Common myeloid progenitor, CD34-positive (primary cell): ENCODE results near the gene ATP8B4.
"Not testable (repeated sequence)": the region's sequence is repeated elsewhere in the genome, so short reads cannot be mapped to it uniquely, and the experiment has no call there.

ENCODE experiments used
- CTCF ChIA-PET: fragments of 350-600 bp; sonication (Branson Sonifier 250); formaldehyde crosslinking; loops from one replicate; lab custom pipeline; 2021; ENCODE audit warnings: antibody characterized with exemption; lab: Charles Lee
- POLR2A ChIA-PET: fragments of 350-600 bp; sonication (Branson Sonifier 250); formaldehyde crosslinking; loops from one replicate; lab custom pipeline; 2021; ENCODE audit warnings: antibody characterized with exemption; lab: Charles Lee
- DNase-seq, 3 donors: peaks; one replicate each; pipeline versions ENCODE4 v3.0.0 to v3.0.0-alpha.2; 2013
- H3K27ac ChIP-seq, 2 experiments: 1 replicate in 1 of 2; 2 replicates in 1 of 2; pipeline ENCODE4 v1.7.0; 2013; ENCODE audit warnings: inconsistent platforms in 2 of 2, low read length in 2 of 2, mild to moderate bottlenecking in 2 of 2, low read depth in 1 of 2, moderate library complexity in 1 of 2; ENCODE audit not compliant: severe bottlenecking in 2 of 2, insufficient read depth in 1 of 2, poor library complexity in 1 of 2
- H3K27me3 ChIP-seq, 5 experiments: replicated peaks in 2 of 5; 1 replicate in 3 of 5; 2 replicates in 2 of 5; pipeline versions ENCODE4 v1.6.1 to v1.7.0; 2013; ENCODE audit warnings: low read length in 4 of 5, mild to moderate bottlenecking in 2 of 5, moderate library complexity in 2 of 5, inconsistent platforms in 1 of 5; ENCODE audit not compliant: insufficient read depth in 5 of 5, control insufficient read depth in 4 of 5
- H3K36me3 ChIP-seq, 4 experiments: 1 replicate in 2 of 4; 2 replicates in 2 of 4; pipeline versions ENCODE4 v1.6.1 to v1.7.0; 2013; ENCODE audit warnings: low read length in 3 of 4, control low read depth in 1 of 4, mild to moderate bottlenecking in 1 of 4; ENCODE audit not compliant: control insufficient read depth in 4 of 4, insufficient read depth in 4 of 4
- H3K4me1 ChIP-seq, 4 experiments: 1 replicate in 3 of 4; 2 replicates in 1 of 4; pipeline versions ENCODE4 v1.6.1 to v1.7.1; 2013; ENCODE audit warnings: low read length in 3 of 4, mild to moderate bottlenecking in 3 of 4, control low read depth in 1 of 4, inconsistent platforms in 1 of 4, moderate library complexity in 1 of 4; ENCODE audit not compliant: control insufficient read depth in 4 of 4, insufficient read depth in 4 of 4; ENCODE audit errors: control extremely low read depth in 1 of 4
- H3K4me3 ChIP-seq, 7 experiments: 1 replicate in 4 of 7; 2 replicates in 3 of 7; pipeline versions ENCODE4 v1.5.1 to v1.7.0; 2013; ENCODE audit warnings: mild to moderate bottlenecking in 7 of 7, low read length in 6 of 7, moderate library complexity in 6 of 7, inconsistent platforms in 2 of 7, low read depth in 2 of 7, control low read depth in 1 of 7; ENCODE audit not compliant: insufficient read depth in 4 of 7, control insufficient read depth in 1 of 7; ENCODE audit errors: extremely low read depth in 1 of 7
- H3K9me3 ChIP-seq, 5 experiments: 1 replicate in 4 of 5; 2 replicates in 1 of 5; pipeline versions ENCODE4 v1.6.1 to v1.7.1; 2013; ENCODE audit warnings: low read length in 4 of 5, mild to moderate bottlenecking in 2 of 5, inconsistent platforms in 1 of 5, low read depth in 1 of 5, moderate library complexity in 1 of 5; ENCODE audit not compliant: control insufficient read depth in 4 of 5, insufficient read depth in 2 of 5; ENCODE audit errors: control extremely low read depth in 1 of 5
- WGBS: methylation state at CpG from one replicate; pipeline ENCODE4 v1.1.5; 2013; ENCODE audit not compliant: insufficient coverage; 5-methylcytosine and 5-hydroxymethylcytosine counted together

The ATP8B4 gene

GRCh38 chr15:49964551-49964950, 154.5 kb downstream of the ATP8B4 start:
- ChIA-PET CTCF (no interaction called here), POLR2A (no interaction called here)
- DNase-seq: no peak
- Histone ChIP-seq H3K27ac (no peak overlapping the region), H3K4me1 (no peaks in the 10 kb centered on the region), H3K9me3 (peaks cover 0 to 23% (median 3%) of the 10 kb centered on the region in 5 experiments), H3K4me3 (no peak overlapping the region), H3K36me3 (peaks cover 11 to 92% (median 35%) of the 10 kb centered on the region in 4 experiments), H3K27me3 (no peaks in the 10 kb centered on the region)
- no CpG with 5 or more reads among the region's 1 CpG for WGBS

- Histone ChIP-seq H3K4me1 (no peaks in the 10 kb centered on the region), H3K27me3 (no peaks in the 10 kb centered on the region), H3K9me3 (peaks cover 0 to 25% (median 3%) of the 10 kb centered on the region in 5 experiments), H3K36me3 (peaks cover 12 to 92% (median 35%) of the 10 kb centered on the region in 4 experiments), H3K4me3 (no peak overlapping the region), H3K27ac (no peak overlapping the region)
- DNase-seq: no peak
- ChIA-PET POLR2A (no interaction called here), CTCF (no interaction called here)
Observed at GRCh38 chr15:49964061-49964460, 155.0 kb downstream of the ATP8B4 start.

- H3K4me3 ChIP-seq, H3K4me1 ChIP-seq, H3K27me3 ChIP-seq, POLR2A ChIA-PET, H3K27ac ChIP-seq, CTCF ChIA-PET, DNase-seq: not testable (repeated sequence)
- H3K36me3 ChIP-seq: peaks cover 12 to 94% (median 35%) of the 10 kb centered on the region in 4 experiments
- WGBS: 83% methylated on average over 1 of the region's 9 CpGs
- peaks cover 0 to 25% (median 3%) of the 10 kb centered on the region in 5 experiments for H3K9me3 ChIP-seq
Observed at GRCh38 chr15:49963033-49963772, 155.8 kb downstream of the ATP8B4 start.

GRCh38 chr15:49962044-49962602, 156.9 kb downstream of the ATP8B4 start:
- Histone ChIP-seq H3K4me1 (no peaks in the 10 kb centered on the region), H3K27me3 (no peaks in the 10 kb centered on the region), H3K4me3 (no peak overlapping the region), H3K27ac (no peak overlapping the region), H3K9me3 (peaks cover 0 to 24% (median 3%) of the 10 kb centered on the region in 5 experiments), H3K36me3 (peaks cover 12 to 96% (median 36%) of the 10 kb centered on the region in 4 experiments)
- ChIA-PET CTCF (no interaction called here), POLR2A (no interaction called here)
- no peak for DNase-seq
- no CpG with 5 or more reads among the region's 3 CpGs for WGBS

- CTCF ChIA-PET: no interaction called here
- DNase-seq: no peak
- WGBS: 80% methylated on average over 2 of the region's 3 CpGs
- Histone ChIP-seq H3K4me3 (no peak overlapping the region), H3K27me3 (no peaks in the 10 kb centered on the region), H3K4me1 (no peaks in the 10 kb centered on the region), H3K9me3 (peaks cover 1 to 41% (median 17%) of the 10 kb centered on the region in 5 experiments), H3K36me3 (peaks cover 17 to 63% (median 39%) of the 10 kb centered on the region in 4 experiments), H3K27ac (no peak overlapping the region)
- POLR2A ChIA-PET: interaction anchor here (0.6 kb wide), 1 partner anchor 328 kb away, joined by 4 read pairs; no protein-coding TSS in a partner anchor
Observed at GRCh38 chr15:49953421-49953820, 165.6 kb downstream of the ATP8B4 start.

- no peaks in the 10 kb centered on the region for H3K4me1 ChIP-seq
- CTCF ChIA-PET: interaction anchor here (0.6 kb wide), 1 partner anchor 104 kb away, joined by 3 read pairs; no protein-coding TSS in a partner anchor
- WGBS: 89% methylated on average over 2 of the region's 2 CpGs
Observed at GRCh38 chr15:49946681-49947080, 172.4 kb downstream of the ATP8B4 start.

GRCh38 chr15:49934487-49934886, 184.5 kb downstream of the ATP8B4 start:
- CTCF ChIA-PET: no interaction called here
- 100% methylated on average over 1 of the region's 2 CpGs for WGBS

More at GRCh38 chr15:49946681-49947080, 172.4 kb downstream of the ATP8B4 start:
- Histone ChIP-seq H3K9me3 (peaks cover 0 to 49% (median 9%) of the 10 kb centered on the region in 5 experiments), H3K4me3 (no peak overlapping the region), H3K27ac (no peak overlapping the region), H3K27me3 (no peaks in the 10 kb centered on the region), H3K36me3 (peaks cover 11 to 58% (median 22%) of the 10 kb centered on the region in 4 experiments)
- no peak for DNase-seq
- POLR2A ChIA-PET: no interaction called here

More at GRCh38 chr15:49934487-49934886, 184.5 kb downstream of the ATP8B4 start:
- Histone ChIP-seq H3K9me3 (no peaks in the 10 kb centered on the region), H3K4me3 (no peak overlapping the region), H3K27ac (no peak overlapping the region), H3K36me3 (peaks cover 10 to 92% (median 47%) of the 10 kb centered on the region in 4 experiments), H3K4me1 (no peaks in the 10 kb centered on the region), H3K27me3 (no peaks in the 10 kb centered on the region)
- no peak for DNase-seq
- POLR2A ChIA-PET: no interaction called here
